Measurements from ENCODE around the gene DNER. TPM values are rescaled to one million over a fixed set of nuclear protein-coding genes. Genes with fewer than 3 reads are reported as not detected.
A peak's percentile ranks its signal among the peaks of the same experiment; 100 is the strongest.

DNER gene
- total and polyA plus RNA-seq, 2 experiments from 2014 or later = 4.7 to 8.8 TPM

DNA sequence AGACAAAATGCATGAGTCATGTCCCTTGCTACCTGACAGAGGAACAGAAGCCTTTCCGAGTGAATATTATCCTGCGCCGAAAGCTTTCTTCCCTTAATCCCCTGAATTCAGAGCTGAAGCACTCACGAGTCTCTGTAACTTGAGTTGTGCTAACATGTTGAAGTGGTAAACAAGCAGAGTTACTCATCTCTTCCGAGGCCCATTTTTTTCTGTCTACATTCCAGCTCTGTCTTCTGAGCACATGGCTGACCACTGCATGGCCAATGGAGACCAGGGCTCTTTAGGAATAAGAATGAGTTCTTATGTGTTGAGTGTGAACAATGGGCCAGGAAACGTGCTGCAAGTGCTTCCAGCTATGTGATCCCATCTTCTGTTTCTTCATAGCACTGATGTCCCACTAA, 370.2 kb downstream of the DNER start:
- Histone ChIP-seq H3K36me3 (ENCODE audit: insufficient read depth) (no peaks in the 10 kb centered on the region), H2AFZ (0 out of 2 replicates have a peak overlapping the region, but pooled peaks have one; percentile 43), H3K27me3 (ENCODE audit: insufficient read depth) (no peaks in the 10 kb centered on the region), H3K79me2 (replicated peaks; ENCODE audit: insufficient read depth) (no peaks in the 10 kb centered on the region), H4K20me1 (replicated peaks; ENCODE audit: insufficient read depth) (no peaks in the 10 kb centered on the region), H3F3A (replicated peaks; ENCODE audit: low read depth) (no peaks in the 10 kb centered on the region), H3K4me1 (ENCODE audit: insufficient read depth) (no peaks in the 10 kb centered on the region), H3K4me2 (no peak overlapping the region), H3K4me3 (no peak overlapping the region), H3K9me2 (ENCODE audit: insufficient read depth) (no peaks in the 10 kb centered on the region), H3K27ac (ENCODE audit: low read depth) (no peak overlapping the region)
- ATAC-seq (no peak), DNase-seq (ENCODE audit: low spot score) (no peak)
- peaks cover 4% of the 10 kb centered on the region; the same call in 1 of the 3 replicates for H3K36me3 Mint-ChIP-seq (ENCODE audit: low read depth)
- H3K27ac Mint-ChIP-seq = no peak overlapping the region
- no peak overlapping the region for H3K4me3 Mint-ChIP-seq
- H3K27me3 Mint-ChIP-seq (ENCODE audit: insufficient read depth, low read depth, poor library complexity) = peaks cover 7% of the 10 kb centered on the region
- peaks cover 12% of the 10 kb centered on the region for H3K9me3 Mint-ChIP-seq
- no peaks in the 10 kb centered on the region for H3K4me1 Mint-ChIP-seq
- no peak for TF ChIP-seq POLR2AphosphoS5 (IDR thresholded peaks at IDR 0.05; ENCODE audit: low read depth)
- TF ChIP-seq, protein P1, sequence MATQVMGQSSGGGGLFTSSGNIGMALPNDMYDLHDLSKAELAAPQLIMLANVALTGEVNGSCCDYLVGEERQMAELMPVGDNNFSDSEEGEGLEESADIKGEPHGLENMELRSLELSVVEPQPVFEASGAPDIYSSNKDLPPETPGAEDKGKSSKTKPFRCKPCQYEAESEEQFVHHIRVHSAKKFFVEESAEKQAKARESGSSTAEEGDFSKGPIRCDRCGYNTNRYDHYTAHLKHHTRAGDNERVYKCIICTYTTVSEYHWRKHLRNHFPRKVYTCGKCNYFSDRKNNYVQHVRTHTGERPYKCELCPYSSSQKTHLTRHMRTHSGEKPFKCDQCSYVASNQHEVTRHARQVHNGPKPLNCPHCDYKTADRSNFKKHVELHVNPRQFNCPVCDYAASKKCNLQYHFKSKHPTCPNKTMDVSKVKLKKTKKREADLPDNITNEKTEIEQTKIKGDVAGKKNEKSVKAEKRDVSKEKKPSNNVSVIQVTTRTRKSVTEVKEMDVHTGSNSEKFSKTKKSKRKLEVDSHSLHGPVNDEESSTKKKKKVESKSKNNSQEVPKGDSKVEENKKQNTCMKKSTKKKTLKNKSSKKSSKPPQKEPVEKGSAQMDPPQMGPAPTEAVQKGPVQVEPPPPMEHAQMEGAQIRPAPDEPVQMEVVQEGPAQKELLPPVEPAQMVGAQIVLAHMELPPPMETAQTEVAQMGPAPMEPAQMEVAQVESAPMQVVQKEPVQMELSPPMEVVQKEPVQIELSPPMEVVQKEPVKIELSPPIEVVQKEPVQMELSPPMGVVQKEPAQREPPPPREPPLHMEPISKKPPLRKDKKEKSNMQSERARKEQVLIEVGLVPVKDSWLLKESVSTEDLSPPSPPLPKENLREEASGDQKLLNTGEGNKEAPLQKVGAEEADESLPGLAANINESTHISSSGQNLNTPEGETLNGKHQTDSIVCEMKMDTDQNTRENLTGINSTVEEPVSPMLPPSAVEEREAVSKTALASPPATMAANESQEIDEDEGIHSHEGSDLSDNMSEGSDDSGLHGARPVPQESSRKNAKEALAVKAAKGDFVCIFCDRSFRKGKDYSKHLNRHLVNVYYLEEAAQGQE (IDR thresholded peaks at IDR 0.05; ENCODE audit: unreplicated experiment) = no peak
- TF ChIP-seq, protein P2, sequence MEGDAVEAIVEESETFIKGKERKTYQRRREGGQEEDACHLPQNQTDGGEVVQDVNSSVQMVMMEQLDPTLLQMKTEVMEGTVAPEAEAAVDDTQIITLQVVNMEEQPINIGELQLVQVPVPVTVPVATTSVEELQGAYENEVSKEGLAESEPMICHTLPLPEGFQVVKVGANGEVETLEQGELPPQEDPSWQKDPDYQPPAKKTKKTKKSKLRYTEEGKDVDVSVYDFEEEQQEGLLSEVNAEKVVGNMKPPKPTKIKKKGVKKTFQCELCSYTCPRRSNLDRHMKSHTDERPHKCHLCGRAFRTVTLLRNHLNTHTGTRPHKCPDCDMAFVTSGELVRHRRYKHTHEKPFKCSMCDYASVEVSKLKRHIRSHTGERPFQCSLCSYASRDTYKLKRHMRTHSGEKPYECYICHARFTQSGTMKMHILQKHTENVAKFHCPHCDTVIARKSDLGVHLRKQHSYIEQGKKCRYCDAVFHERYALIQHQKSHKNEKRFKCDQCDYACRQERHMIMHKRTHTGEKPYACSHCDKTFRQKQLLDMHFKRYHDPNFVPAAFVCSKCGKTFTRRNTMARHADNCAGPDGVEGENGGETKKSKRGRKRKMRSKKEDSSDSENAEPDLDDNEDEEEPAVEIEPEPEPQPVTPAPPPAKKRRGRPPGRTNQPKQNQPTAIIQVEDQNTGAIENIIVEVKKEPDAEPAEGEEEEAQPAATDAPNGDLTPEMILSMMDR (conservative IDR thresholded peaks at IDR 0.05; ENCODE audit: low read depth in 2 of 2) = no peak
- no peak for TF ChIP-seq EZH2phosphoT487 (IDR thresholded peaks at IDR 0.05; ENCODE audit: unreplicated experiment)
- TF ChIP-seq, protein P3, sequence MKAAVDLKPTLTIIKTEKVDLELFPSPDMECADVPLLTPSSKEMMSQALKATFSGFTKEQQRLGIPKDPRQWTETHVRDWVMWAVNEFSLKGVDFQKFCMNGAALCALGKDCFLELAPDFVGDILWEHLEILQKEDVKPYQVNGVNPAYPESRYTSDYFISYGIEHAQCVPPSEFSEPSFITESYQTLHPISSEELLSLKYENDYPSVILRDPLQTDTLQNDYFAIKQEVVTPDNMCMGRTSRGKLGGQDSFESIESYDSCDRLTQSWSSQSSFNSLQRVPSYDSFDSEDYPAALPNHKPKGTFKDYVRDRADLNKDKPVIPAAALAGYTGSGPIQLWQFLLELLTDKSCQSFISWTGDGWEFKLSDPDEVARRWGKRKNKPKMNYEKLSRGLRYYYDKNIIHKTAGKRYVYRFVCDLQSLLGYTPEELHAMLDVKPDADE (IDR thresholded peaks at IDR 0.05) = no peak
- no peak for TF ChIP-seq EZH2 (IDR thresholded peaks at IDR 0.05; ENCODE audit: low read depth, unreplicated experiment)
- TF ChIP-seq ZNF331 (CRISPR knock-in tag; IDR thresholded peaks at IDR 0.05; ENCODE audit: low read depth) = no peak
- TF ChIP-seq, protein P4, sequence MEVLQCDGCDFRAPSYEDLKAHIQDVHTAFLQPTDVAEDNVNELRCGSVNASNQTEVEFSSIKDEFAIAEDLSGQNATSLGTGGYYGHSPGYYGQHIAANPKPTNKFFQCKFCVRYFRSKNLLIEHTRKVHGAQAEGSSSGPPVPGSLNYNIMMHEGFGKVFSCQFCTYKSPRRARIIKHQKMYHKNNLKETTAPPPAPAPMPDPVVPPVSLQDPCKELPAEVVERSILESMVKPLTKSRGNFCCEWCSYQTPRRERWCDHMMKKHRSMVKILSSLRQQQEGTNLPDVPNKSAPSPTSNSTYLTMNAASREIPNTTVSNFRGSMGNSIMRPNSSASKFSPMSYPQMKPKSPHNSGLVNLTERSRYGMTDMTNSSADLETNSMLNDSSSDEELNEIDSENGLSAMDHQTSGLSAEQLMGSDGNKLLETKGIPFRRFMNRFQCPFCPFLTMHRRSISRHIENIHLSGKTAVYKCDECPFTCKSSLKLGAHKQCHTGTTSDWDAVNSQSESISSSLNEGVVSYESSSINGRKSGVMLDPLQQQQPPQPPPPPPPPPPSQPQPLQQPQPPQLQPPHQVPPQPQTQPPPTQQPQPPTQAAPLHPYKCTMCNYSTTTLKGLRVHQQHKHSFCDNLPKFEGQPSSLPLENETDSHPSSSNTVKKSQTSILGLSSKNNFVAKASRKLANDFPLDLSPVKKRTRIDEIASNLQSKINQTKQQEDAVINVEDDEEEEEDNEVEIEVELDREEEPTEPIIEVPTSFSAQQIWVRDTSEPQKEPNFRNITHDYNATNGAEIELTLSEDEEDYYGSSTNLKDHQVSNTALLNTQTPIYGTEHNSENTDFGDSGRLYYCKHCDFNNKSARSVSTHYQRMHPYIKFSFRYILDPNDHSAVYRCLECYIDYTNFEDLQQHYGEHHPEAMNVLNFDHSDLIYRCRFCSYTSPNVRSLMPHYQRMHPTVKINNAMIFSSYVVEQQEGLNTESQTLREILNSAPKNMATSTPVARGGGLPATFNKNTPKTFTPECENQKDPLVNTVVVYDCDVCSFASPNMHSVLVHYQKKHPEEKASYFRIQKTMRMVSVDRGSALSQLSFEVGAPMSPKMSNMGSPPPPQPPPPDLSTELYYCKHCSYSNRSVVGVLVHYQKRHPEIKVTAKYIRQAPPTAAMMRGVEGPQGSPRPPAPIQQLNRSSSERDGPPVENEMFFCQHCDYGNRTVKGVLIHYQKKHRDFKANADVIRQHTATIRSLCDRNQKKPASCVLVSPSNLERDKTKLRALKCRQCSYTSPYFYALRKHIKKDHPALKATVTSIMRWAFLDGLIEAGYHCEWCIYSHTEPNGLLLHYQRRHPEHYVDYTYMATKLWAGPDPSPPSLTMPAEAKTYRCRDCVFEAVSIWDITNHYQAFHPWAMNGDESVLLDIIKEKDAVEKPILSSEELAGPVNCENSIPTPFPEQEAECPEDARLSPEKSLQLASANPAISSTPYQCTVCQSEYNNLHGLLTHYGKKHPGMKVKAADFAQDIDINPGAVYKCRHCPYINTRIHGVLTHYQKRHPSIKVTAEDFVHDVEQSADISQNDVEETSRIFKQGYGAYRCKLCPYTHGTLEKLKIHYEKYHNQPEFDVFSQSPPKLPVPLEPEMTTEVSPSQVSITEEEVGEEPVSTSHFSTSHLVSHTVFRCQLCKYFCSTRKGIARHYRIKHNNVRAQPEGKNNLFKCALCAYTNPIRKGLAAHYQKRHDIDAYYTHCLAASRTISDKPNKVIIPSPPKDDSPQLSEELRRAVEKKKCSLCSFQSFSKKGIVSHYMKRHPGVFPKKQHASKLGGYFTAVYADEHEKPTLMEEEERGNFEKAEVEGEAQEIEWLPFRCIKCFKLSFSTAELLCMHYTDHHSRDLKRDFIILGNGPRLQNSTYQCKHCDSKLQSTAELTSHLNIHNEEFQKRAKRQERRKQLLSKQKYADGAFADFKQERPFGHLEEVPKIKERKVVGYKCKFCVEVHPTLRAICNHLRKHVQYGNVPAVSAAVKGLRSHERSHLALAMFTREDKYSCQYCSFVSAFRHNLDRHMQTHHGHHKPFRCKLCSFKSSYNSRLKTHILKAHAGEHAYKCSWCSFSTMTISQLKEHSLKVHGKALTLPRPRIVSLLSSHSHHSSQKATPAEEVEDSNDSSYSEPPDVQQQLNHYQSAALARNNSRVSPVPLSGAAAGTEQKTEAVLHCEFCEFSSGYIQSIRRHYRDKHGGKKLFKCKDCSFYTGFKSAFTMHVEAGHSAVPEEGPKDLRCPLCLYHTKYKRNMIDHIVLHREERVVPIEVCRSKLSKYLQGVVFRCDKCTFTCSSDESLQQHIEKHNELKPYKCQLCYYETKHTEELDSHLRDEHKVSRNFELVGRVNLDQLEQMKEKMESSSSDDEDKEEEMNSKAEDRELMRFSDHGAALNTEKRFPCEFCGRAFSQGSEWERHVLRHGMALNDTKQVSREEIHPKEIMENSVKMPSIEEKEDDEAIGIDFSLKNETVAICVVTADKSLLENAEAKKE (CRISPR knock-in tag; IDR thresholded peaks at IDR 0.05) = no peak
- no peak for TF ChIP-seq STAT1 (IDR thresholded peaks at IDR 0.05; ENCODE audit: unreplicated experiment)
- TF ChIP-seq NANOG (IDR thresholded peaks at IDR 0.05; ENCODE audit: borderline replicate concordance) = no peak
- no peak for TF ChIP-seq ZNF114 (CRISPR knock-in tag; IDR thresholded peaks at IDR 0.05)
- TF ChIP-seq JUNB (IDR thresholded peaks at IDR 0.05; ENCODE audit: unreplicated experiment) = no peak
- no peak for TF ChIP-seq CREB1 (CRISPR knock-in tag; IDR thresholded peaks at IDR 0.05; ENCODE audit: low read depth)

Measured in GM23338 (cell line).